Measurements from ENCODE around the gene POC1A.

POC1A gene

DNA sequence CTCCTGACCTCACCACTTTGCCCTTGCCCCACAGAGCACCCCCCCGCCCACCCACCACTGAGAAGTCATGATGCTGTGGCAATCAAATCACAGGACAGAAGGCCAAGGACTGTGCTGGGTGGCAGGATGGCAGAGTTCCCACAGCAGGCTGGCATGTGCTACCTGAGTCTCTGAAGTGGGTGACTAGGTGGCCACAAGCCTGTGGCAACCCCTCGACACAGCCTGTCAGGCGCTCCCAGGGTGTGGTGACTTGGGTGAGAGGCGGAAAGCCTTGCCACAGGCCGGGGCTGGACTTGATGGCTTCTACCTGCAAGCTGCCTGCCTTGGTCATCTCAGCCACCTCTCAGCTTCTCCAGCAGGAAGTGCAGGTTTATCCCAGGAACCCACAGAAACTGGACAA lies 82.2 kb downstream of the POC1A start:
- no peak for DNase-seq (ENCODE audit: extremely low spot score)
- TF ChIP-seq, protein P1, sequence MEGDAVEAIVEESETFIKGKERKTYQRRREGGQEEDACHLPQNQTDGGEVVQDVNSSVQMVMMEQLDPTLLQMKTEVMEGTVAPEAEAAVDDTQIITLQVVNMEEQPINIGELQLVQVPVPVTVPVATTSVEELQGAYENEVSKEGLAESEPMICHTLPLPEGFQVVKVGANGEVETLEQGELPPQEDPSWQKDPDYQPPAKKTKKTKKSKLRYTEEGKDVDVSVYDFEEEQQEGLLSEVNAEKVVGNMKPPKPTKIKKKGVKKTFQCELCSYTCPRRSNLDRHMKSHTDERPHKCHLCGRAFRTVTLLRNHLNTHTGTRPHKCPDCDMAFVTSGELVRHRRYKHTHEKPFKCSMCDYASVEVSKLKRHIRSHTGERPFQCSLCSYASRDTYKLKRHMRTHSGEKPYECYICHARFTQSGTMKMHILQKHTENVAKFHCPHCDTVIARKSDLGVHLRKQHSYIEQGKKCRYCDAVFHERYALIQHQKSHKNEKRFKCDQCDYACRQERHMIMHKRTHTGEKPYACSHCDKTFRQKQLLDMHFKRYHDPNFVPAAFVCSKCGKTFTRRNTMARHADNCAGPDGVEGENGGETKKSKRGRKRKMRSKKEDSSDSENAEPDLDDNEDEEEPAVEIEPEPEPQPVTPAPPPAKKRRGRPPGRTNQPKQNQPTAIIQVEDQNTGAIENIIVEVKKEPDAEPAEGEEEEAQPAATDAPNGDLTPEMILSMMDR (IDR thresholded peaks at IDR 0.05; ENCODE audit: control extremely low read depth, extremely low read depth, low read depth, missing control alignments): no peak
- POLR2A ChIA-PET: no interaction called here
- CTCF ChIA-PET: interaction anchor here (0.9 to 1.7 kb wide), 2 partner anchors 19 to 30 kb away, joined by 3 read pairs; no protein-coding TSS in a partner anchor

DNA sequence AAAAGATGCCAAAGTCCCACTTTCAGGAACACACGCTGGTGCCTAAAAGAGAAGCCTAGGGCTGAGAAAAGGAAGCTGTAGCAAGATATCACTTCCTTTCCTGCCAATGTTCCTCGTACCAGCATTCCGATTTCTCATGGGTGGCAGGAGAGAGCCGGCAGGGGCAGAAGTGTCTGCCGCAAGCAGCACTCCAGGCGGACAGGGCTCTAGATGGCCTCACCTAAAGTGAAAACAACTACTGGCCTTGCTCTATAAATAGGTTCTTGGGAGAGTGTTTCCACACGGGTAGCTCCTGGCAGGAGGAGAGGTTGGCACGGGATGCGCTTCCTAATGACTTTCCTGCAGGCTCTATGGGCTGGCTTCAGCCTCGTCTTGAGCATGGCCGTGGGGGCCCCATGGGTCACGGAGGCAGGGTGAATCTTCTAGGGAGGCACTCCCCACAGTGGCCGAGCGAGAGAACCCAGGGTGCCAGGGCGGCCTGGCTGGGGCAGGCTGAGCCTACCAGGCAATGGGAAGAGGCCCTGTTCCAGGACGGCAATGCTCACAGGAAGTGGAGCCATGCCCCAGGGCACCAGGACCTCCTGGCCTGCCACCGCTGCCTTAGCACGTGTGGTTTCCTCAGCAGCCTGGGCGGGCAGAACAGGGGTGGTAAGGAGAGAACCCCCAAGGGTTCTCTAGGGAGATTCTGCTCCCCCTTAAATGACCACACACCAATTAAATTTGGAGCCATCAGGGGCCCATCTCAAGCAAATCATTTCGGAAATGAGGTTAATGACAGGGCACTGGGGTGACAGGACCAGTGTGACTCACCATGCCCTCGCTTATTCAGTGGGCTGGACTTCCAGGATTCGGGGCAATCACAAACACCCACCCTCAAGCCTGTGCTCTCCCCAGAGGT lies 83.2 kb downstream of the POC1A start:
- CTCF ChIA-PET: no interaction called here
- DNase-seq (ENCODE audit: extremely low spot score): no peak
- TF ChIP-seq, protein P1 (IDR thresholded peaks at IDR 0.05; ENCODE audit: control extremely low read depth, extremely low read depth, low read depth, missing control alignments): no peak
- POLR2A ChIA-PET: interaction anchor here (0.6 kb wide), 1 partner anchor 70 kb away, joined by 6 read pairs; no protein-coding TSS in a partner anchor

DNA sequence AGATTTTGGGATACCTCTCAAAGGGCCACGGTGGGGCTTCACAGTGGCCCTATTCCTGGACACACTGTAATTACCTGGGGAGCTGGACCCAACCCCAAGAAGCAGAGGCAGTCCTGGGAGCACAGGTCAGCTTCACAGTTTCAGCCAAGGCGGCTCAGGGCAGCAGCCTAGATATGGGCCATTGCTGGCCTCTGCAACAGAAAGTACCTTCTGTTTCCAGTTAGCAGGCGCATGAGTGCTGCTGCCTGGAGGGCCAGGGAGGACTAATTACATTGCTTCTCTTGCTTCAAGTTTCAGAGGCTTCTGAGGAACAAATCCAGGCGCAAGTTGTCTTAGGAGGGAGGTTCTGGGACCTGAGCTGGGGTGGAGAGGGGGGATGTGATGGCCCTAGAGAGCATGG lies 84.4 kb downstream of the POC1A start:
- ChIA-PET CTCF (no interaction called here), POLR2A (no interaction called here)

DNA sequence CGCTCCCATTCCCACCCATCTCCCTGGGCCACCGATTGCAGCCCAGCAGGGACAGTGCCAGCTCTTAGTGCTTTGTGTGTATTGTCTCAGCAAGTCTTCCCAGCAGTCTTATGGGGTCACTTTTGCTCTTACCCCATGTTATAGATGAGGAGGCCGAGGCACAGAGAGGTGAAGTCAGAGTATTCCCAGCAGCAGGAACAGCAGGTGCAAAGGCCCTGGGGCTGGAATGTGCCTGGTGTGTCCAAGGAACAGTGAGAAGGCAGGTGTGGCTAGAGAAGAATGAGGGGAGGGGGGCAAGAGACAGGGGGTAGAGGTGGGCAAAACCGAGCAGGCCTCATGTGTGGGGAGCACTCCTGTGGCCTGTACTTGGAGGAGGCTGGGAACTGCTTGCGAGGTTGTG lies 85.1 kb downstream of the POC1A start:
- DNase-seq (ENCODE audit: extremely low spot score): no peak
- ChIA-PET POLR2A (no interaction called here), CTCF (no interaction called here)
- TF ChIP-seq, protein P1 (IDR thresholded peaks at IDR 0.05; ENCODE audit: control extremely low read depth, extremely low read depth, low read depth, missing control alignments): no peak

More for the DNA sequence above, 84.4 kb downstream of the POC1A start:
- TF ChIP-seq, protein P1 (IDR thresholded peaks at IDR 0.05; ENCODE audit: control extremely low read depth, extremely low read depth, low read depth, missing control alignments): no peak
- no peak for DNase-seq (ENCODE audit: extremely low spot score)

DNA sequence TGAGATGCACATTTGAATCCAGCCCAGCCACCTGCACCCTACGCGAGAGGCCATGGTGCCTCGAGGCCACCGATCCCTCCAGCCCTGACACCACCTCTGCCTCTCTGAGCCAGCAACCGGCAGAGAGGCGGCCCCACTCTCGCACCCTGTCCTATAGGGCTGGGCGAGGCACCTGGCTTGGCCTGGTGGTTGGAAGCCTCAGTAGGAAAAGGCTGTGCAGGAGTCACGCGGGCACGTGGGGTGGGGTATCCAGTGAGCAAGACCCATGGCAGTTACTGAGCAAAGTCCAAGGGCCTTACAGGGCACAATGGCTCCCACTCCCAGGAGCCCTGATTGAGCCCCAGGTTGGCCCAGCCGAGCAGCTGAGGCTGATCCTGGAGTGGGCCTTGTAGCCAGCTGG lies 85.5 kb downstream of the POC1A start:
- ChIA-PET CTCF (no interaction called here), POLR2A (no interaction called here)
- TF ChIP-seq, protein P1 (IDR thresholded peaks at IDR 0.05; ENCODE audit: control extremely low read depth, extremely low read depth, low read depth, missing control alignments): no peak
- no peak for DNase-seq (ENCODE audit: extremely low spot score)

DNA sequence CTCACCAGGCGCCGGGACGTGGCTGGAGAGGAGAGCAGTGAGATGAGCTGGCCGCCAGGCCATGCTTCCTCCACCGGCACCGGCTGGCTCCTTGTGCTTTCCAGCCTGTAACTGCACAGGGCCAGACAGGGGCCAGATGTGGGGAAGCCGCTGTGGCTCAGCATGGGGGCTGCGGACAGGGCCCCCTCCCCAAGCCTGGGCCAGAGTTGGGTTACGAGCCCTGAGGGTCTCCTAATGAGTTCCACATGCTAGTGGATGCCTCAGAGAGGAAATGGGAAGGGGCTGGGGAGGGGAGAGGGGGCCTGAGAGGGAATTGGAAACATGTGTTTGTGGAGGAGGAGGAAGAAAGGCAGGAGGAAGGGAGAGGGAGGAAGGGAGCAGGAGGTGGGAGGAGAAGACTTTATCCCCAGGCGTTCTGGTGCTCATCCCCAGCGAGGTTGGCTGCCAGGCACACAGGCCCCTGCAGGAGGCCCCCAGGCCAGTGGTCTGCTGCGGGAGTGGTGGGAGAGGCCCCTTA lies 86.1 kb downstream of the POC1A start:
- CTCF ChIA-PET: interaction anchor here (1.1 to 1.6 kb wide), 2 partner anchors 10 to 14 kb away, joined by 3 to 13 read pairs; no protein-coding TSS in a partner anchor
- DNase-seq (ENCODE audit: extremely low spot score): no peak
- TF ChIP-seq, protein P1 (IDR thresholded peaks at IDR 0.05; ENCODE audit: control extremely low read depth, extremely low read depth, low read depth, missing control alignments): no peak
- POLR2A ChIA-PET: no interaction called here
